Activated naive CD4-positive, alpha-beta T cell treated with anti-CD3 and anti-CD28 coated beads for 36 hours (primary cell): Measurements from ENCODE around the gene CMTM7. TPM values are rescaled to one million over a fixed set of nuclear protein-coding genes. Genes with fewer than 3 reads are reported as not detected.

Source experiments
- CTCF ChIA-PET: fragments of 350-600 bp; sonication (Branson Sonifier 250); formaldehyde crosslinking; loops from one replicate; lab custom pipeline; 2021; ENCODE audit warnings: antibody characterized with exemption; lab: Charles Lee
- DNase-seq: peaks from one replicate; pipeline ENCODE4 v3.0.0-alpha.2; 2020
- H3K27ac Mint-ChIP-seq: one replicate; pipeline ENCODE4 v1.8.0; 2021; ENCODE audit warnings: mild to moderate bottlenecking, mixed read lengths
- H3K27me3 Mint-ChIP-seq: one replicate; pipeline ENCODE4 v1.8.0; 2021; ENCODE audit warnings: low read depth, mixed read lengths
- H3K36me3 Mint-ChIP-seq: one replicate; pipeline ENCODE4 v1.8.0; 2021; ENCODE audit warnings: low read depth, mixed read lengths
- H3K4me1 Mint-ChIP-seq: one replicate; pipeline ENCODE4 v1.8.0; 2021; ENCODE audit warnings: low read depth, mixed read lengths
- H3K4me3 Mint-ChIP-seq: one replicate; pipeline ENCODE4 v1.8.0; 2021; ENCODE audit warnings: mild to moderate bottlenecking, moderate library complexity, mixed read lengths
- H3K9me3 Mint-ChIP-seq: one replicate; pipeline ENCODE4 v1.8.0; 2021; ENCODE audit warnings: mixed read lengths
- intact Hi-C: fragments of 100-400 bp; cut with micrococcal nuclease; formaldehyde crosslinking; loops from one replicate; pipeline ENCODE4 v1.15.1; 2023
- total RNA-seq, 2 experiments: library from RNA; stranded (reverse); gene quantifications; one replicate each; pipeline ENCODE4 v1.2.3, GENCODE V29; 2021

Gene CMTM7, protein sequence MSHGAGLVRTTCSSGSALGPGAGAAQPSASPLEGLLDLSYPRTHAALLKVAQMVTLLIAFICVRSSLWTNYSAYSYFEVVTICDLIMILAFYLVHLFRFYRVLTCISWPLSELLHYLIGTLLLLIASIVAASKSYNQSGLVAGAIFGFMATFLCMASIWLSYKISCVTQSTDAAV
- 10 to 100 TPM; 59.1 to 60.2 TPM for total RNA-seq

DNA sequence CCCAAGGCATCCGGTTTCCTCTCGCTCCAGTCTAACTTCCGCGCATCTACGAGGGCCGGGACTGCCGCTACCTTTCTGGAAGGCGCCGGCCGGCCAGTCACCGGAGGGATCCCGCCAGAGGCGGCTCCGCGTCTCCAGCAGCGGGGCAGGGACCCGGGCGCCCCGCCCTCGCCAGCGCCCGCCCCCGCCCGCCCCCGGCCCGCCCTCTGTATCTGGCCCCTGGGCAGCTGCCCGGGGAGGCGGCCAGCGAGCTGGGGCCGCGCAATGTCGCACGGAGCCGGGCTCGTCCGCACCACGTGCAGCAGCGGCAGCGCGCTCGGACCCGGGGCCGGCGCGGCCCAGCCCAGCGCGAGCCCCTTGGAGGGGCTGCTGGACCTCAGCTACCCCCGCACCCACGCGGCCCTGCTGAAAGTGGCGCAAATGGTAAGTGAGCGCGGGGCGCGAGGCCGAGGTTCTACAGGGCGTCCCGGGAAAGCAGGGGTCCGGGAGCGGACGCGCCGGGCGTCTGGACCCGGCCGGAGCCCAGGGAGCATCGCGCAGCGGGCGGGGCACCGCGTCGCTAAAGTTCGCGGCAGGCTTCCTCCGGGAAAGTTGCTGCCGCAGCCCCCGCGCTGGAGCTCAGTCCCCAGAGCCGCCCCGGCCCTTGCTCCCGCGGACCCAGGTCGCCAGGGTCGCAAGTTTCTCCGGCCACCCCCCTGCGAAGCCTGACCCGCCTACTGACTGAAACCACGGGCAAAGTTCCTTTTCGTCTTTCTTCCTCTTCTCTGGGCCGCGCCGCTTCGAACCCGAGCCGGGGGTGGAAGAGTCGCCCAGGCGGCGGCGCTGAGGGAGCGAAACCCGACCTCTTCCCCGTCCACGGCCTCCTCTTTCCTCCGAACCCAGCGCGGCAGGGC is at the start of gene CMTM7:
Gene CMTM7 (plus strand): TSS at position 211 of the 893 bp plus-strand sequence. CDS start 54 bp downstream, at position 265.
- intact Hi-C loops = loop anchor here (1.0 to 10.0 kb wide), 5 partner anchors 7 to 293 kb away; partner anchors contain the start of gene CNOT10
- peaks cover 54% of the 10 kb centered on the region for H3K4me1 Mint-ChIP-seq

DNA sequence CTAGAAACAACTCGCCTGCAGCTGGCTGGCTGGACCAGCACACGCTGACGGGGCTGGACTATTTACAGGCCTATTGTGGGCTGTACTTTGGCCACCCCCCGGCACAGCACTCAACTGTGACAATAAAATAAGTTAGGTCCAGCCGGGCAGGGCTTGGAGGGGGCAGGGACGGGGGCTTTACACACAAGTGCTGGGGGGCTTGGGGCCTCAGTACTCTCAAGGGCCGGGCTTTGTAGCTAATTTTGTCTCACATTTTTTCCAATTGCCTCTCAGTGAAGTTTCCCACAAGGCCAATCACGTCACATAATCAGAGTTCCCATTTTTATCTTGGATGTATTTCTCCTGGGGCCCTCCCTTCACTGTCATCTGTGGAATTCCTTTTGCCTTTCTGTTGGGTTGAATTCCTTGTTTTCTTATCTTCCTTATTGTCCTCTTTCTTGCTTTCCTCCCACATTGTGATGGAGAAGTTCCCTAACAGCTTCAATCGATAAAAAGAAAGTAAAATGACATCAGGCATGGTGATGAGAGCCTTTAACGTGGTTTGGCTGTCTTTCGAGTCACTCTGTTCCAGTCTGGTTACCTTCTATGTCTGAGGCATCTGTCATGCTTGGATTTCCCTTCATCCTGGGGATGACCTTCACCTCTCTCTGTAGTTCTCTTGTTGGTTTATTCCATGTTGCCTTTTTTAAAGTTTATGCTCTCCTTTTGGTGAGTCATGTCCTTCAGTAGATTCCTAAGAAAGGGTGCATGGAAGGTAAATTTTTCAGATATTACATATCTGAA is 44.1 kb upstream of the CMTM7 start:
- Mint-ChIP-seq H3K27me3 (no peaks in the 10 kb centered on the region), H3K4me1 (peaks cover 19% of the 10 kb centered on the region), H3K4me3 (no peak overlapping the region), H3K27ac (no peak overlapping the region), H3K9me3 (no peaks in the 10 kb centered on the region), H3K36me3 (no peaks in the 10 kb centered on the region)
- CTCF ChIA-PET = interaction anchor here (1.0 to 1.2 kb wide), 2 partner anchors 52 to 172 kb away, joined by 3 to 4 read pairs; no protein-coding TSS in a partner anchor
- intact Hi-C loops = loop anchor here (10.0 kb wide), 1 partner anchor 333 kb away; no protein-coding TSS in a partner anchor
- no peak for DNase-seq

More for the DNA sequence above, at the start of gene CMTM7:
- Mint-ChIP-seq H3K4me3 (peak within 1 kb of the TSS; percentile 95), H3K36me3 (peaks cover 10% of the 10 kb centered on the region), H3K9me3 (no peaks in the 10 kb centered on the region), H3K27ac (peak within 1 kb of the TSS; percentile 93), H3K27me3 (no peaks in the 10 kb centered on the region)
- peak; percentile 82 for DNase-seq
- CTCF ChIA-PET = interaction anchor here (0.6 to 4.8 kb wide), 3 partner anchors 17 to 76 kb away, joined by 4 to 38 read pairs (median 10); no protein-coding TSS in a partner anchor

DNA sequence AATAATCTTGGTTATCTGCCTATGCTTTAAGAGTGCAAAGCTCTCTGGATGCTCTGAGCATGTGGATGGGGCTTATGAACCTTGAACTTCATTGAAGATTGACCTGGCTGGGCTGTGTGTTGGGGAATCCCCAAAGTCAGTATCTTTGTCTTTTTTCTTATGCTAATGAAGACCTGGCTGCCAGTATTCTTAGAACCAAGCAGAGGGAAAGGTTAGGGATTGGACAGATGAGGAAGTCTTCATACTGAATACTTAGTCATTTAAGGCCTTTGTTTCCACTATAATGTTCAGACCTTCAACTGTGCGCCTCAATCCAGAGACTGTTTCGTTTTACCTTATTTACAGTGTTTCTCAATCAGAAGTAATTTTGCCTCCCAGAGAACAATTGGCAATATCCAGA is 42.5 kb upstream of the CMTM7 start:
- H3K4me1 Mint-ChIP-seq = peaks cover 17% of the 10 kb centered on the region
- no peaks in the 10 kb centered on the region for H3K9me3 Mint-ChIP-seq
- CTCF ChIA-PET = no interaction called here
- intact Hi-C loops = loop anchor here (1.0 to 10.0 kb wide), 2 partner anchors 25 to 334 kb away; no protein-coding TSS in a partner anchor
- no peak overlapping the region for H3K4me3 Mint-ChIP-seq
- DNase-seq = no peak
- H3K36me3 Mint-ChIP-seq = no peaks in the 10 kb centered on the region
- H3K27me3 Mint-ChIP-seq = no peaks in the 10 kb centered on the region
- no peak overlapping the region for H3K27ac Mint-ChIP-seq

DNA sequence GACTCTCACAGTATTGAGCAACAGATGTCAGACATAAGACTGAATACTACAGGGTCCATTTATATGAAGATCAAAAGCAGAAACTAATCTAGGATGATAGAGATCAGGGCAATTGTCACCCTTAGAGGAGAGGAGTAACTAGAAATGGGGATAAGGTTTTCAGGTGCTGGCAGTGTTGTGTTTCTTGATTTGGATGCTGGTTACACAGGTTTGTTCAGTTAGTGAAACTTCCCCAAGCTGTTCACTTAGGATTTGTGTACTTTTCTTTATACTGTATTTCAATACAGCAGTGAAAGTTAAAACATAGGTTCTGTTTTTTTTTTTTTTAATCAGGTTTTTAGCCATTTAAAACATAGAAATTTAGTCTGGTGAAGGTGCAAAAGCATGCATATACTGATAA is 39.1 kb upstream of the CMTM7 start:
- Mint-ChIP-seq H3K4me1 (peaks cover 13% of the 10 kb centered on the region), H3K4me3 (no peak overlapping the region)
- CTCF ChIA-PET = interaction anchor here (0.6 kb wide), 1 partner anchor 38 kb away, joined by 3 read pairs; no protein-coding TSS in a partner anchor

DNA sequence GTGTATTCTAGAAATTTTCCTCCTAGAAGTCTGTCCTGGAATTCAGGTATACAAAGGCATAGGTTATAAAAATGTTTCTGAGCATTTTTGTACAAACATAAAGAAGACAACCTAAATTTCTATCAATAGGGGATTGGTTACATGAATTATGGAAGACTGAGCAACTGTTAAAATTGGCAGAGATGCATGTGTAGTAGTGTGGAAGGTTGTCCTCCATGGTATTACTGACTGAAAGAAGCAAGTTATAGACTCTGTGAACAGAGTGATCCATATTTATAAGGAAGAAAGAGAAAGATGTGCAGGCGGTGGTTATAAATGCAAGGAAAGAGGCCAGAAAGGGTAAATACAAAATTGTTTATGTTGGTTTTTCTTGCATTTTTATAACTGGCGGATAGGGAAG is 38.3 kb upstream of the CMTM7 start:
- Mint-ChIP-seq H3K36me3 (peaks cover 4% of the 10 kb centered on the region), H3K9me3 (no peaks in the 10 kb centered on the region), H3K4me1 (peaks cover 7% of the 10 kb centered on the region), H3K4me3 (no peak overlapping the region), H3K27me3 (no peaks in the 10 kb centered on the region), H3K27ac (no peak overlapping the region)
- CTCF ChIA-PET = interaction anchor here (0.6 to 0.7 kb wide), 2 partner anchors 10 to 37 kb away, joined by 3 to 7 read pairs; no protein-coding TSS in a partner anchor
- no peak for DNase-seq
- intact Hi-C loops = no loop called here

More for the DNA sequence above, 39.1 kb upstream of the CMTM7 start:
- no peaks in the 10 kb centered on the region for H3K9me3 Mint-ChIP-seq
- no peak for DNase-seq
- intact Hi-C loops = no loop called here
- peaks cover 4% of the 10 kb centered on the region for H3K36me3 Mint-ChIP-seq
- H3K27me3 Mint-ChIP-seq = no peaks in the 10 kb centered on the region
- no peak overlapping the region for H3K27ac Mint-ChIP-seq

DNA sequence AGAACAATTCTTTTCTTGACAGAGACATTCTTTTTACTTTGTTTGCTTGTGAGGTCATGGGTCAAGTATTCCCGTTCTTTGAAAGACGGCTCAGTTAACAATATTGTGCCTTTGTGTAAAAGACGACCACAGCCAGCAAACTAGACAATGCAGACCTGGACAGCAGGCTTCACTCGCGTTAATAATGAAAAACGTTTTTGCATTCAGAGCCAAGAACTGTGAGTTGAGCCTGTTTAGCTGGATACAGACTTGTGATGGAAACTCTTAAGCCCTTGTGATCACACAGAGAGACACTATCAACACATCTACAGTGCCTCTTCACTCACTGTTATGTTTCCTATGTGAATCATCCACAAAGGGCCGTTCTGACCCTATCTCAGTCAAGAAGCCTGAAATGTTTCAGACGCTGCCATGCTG is 37.3 kb upstream of the CMTM7 start:
- H3K9me3 Mint-ChIP-seq = no peaks in the 10 kb centered on the region
- CTCF ChIA-PET = interaction anchor here (0.7 kb wide), 1 partner anchor 11 kb away, joined by 7 read pairs; no protein-coding TSS in a partner anchor
- no peak overlapping the region for H3K4me3 Mint-ChIP-seq
- no peak for DNase-seq
- intact Hi-C loops = no loop called here
- peaks cover 4% of the 10 kb centered on the region for H3K36me3 Mint-ChIP-seq
- H3K27me3 Mint-ChIP-seq = no peaks in the 10 kb centered on the region
- H3K4me1 Mint-ChIP-seq = peaks cover 2% of the 10 kb centered on the region
- H3K27ac Mint-ChIP-seq = no peak overlapping the region

DNA sequence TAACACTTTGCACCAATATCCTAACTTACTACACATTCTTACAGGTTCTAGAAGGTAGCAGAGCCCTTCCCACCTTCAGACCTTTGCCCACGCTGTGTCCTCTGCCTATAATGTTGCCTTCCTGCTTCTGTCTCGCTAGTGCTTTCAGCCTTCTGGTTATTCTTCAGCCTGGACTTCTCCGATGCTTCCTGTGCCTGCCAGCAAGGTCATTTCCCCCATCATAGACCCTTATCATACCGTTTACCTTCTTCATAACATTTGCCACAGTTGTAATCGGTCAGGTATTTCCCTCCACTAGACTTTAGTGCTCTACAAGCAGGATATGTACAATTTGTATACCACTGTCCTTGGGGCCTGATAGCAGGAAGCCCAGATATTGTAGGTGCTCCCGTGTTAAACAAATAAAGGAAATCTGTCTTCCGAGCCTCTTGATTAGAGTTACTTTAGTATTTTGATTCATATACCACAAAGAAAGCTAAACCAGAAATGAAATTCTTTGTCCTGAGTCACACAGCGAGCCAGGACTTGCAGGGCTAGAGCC is 35.8 kb upstream of the CMTM7 start:
- DNase-seq = no peak
- Mint-ChIP-seq H3K27ac (no peak overlapping the region), H3K27me3 (no peaks in the 10 kb centered on the region), H3K9me3 (no peaks in the 10 kb centered on the region), H3K4me3 (no peak overlapping the region), H3K36me3 (peaks cover 4% of the 10 kb centered on the region), H3K4me1 (no peaks in the 10 kb centered on the region)
- CTCF ChIA-PET = no interaction called here
- intact Hi-C loops = no loop called here

DNA sequence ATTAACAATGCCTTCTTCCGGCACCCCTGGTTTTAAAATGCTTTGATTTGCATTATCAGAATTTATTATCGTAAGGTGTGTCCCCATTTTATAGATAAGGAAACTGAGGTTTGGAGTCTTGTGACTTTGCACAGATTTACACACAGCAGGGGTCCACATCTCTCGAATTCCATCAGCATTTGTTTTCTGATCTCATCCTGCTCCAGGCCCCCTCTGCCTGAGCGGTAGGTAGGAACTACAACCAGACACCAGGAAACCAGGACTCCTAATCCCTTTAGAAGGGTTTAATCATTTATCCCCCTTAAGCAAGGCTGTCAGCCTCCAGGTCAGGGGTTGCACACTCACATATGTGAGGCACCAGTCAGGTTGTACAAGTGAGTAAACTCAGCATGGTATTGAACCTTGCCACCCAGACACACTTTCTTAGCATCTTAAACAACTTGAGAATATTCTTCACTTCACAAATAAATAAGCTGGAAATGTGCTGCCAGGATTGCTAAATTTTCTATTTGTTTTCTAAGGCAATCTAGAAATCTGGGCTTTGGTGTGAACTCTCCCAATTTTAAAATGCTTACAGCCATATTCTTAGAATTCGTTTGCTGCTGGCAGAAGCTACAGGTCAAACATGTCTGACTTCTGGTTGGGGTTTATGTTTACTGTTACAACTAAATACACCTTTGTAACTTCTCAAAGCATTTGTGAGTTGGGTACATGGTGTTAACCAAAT is 31.7 kb upstream of the CMTM7 start:
- no peak overlapping the region for H3K27ac Mint-ChIP-seq
- H3K36me3 Mint-ChIP-seq = peaks cover 4% of the 10 kb centered on the region
- DNase-seq = no peak
- H3K4me3 Mint-ChIP-seq = no peak overlapping the region
- CTCF ChIA-PET = no interaction called here
- no peaks in the 10 kb centered on the region for H3K4me1 Mint-ChIP-seq
- H3K9me3 Mint-ChIP-seq = no peaks in the 10 kb centered on the region
- H3K27me3 Mint-ChIP-seq = no peaks in the 10 kb centered on the region
- intact Hi-C loops = no loop called here

DNA sequence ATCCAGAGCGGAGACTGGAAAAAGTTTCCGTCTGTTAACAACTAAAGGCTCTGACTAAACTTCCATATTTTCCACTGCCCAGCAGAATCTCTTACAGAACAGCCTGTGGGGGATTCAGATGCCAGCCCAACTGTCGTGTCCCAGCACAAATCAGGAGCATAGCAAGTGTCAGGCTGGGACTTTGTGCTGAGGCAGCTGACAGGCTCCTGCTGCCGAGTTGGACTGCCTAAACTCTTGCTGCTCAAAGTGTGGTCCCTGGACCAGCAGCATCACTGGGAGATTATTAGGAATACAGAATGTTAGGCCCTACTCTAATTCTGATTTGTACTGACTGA is 31.2 kb upstream of the CMTM7 start:
- CTCF ChIA-PET = no interaction called here
- no peaks in the 10 kb centered on the region for H3K27me3 Mint-ChIP-seq
- intact Hi-C loops = no loop called here
- no peaks in the 10 kb centered on the region for H3K9me3 Mint-ChIP-seq
- H3K4me1 Mint-ChIP-seq = no peaks in the 10 kb centered on the region
- no peak for DNase-seq
- no peak overlapping the region for H3K27ac Mint-ChIP-seq
- H3K36me3 Mint-ChIP-seq = peaks cover 4% of the 10 kb centered on the region
- no peak overlapping the region for H3K4me3 Mint-ChIP-seq

DNA sequence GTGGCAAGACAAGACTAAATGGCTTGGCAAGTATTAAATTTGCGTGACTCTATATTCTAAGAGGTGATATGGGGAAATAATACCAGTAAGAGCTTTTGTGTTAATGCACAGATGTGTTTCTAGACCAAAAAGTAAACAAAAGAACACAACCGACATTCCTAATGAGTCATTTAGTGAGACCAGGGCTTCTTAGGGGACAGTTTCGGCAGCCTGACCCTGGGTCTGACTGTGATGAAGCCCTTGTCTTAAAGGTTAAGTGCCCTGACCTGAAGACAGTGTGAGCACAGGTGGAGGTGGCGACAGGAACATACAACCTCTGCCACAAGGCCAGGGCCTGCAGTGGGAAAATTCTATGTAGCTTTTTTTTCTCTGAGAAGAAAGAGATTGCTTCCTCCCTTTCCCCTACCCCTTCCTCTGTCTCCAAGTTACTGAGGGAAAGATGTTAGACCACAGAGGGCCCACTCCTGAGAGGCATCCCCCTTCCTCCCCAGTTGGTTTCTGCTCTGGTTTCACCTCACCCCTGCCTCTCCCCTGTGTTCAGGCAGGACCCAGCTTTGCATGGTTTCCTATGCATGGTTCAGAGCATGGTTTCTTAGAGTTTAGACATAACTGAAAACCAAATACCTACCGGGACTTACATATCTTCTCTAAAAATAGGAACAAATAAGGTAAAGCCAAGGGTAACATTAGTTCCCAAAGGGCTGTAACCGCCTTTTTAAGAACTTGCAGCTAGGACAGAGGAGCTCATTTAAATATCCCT is 24.8 kb upstream of the CMTM7 start:
- peaks cover 19% of the 10 kb centered on the region for H3K4me1 Mint-ChIP-seq
- intact Hi-C loops = no loop called here
- no peaks in the 10 kb centered on the region for H3K9me3 Mint-ChIP-seq
- no peak for DNase-seq
- no peaks in the 10 kb centered on the region for H3K27me3 Mint-ChIP-seq
- CTCF ChIA-PET = interaction anchor here (1.0 to 1.5 kb wide), 2 partner anchors 10 to 536 kb away, joined by 3 to 5 read pairs; no protein-coding TSS in a partner anchor
- H3K27ac Mint-ChIP-seq = no peak overlapping the region
- no peaks in the 10 kb centered on the region for H3K36me3 Mint-ChIP-seq
- no peak overlapping the region for H3K4me3 Mint-ChIP-seq

DNA sequence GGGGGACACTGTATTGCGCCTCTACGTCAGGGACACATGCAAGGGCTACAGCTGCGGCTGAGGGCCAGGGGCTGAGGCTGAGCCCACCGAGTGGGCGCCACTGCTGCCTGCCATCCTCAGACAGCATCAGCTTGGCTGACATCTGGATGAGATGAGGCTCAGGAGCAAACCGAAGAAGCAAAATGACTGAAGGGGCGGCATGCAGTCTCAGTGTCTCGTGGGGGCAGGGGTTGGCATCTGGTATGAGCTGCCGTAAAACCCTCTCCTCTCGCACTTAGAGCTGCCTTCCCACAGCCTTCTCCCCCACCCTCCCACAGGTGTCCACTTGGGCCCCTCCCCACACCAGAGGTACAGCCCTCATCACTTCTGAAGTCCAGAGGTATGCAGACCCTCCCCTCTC is 24.2 kb upstream of the CMTM7 start:
- no peak for DNase-seq
- Mint-ChIP-seq H3K4me1 (peaks cover 25% of the 10 kb centered on the region), H3K9me3 (no peaks in the 10 kb centered on the region), H3K4me3 (no peak overlapping the region), H3K36me3 (no peaks in the 10 kb centered on the region), H3K27me3 (no peaks in the 10 kb centered on the region), H3K27ac (no peak overlapping the region)
- CTCF ChIA-PET = interaction anchor here (1.0 to 1.5 kb wide), 2 partner anchors 9 to 536 kb away, joined by 3 to 5 read pairs; no protein-coding TSS in a partner anchor
- intact Hi-C loops = no loop called here
